Measurements from ENCODE around the gene TFAM.

TFAM gene

GRCh38 chr10:58350023-58350422, 35.2 kb upstream of the TFAM start:
- no peaks in the 10 kb centered on the region for H3K4me1 ChIP-seq (ENCODE audit: insufficient read depth, low read length)
- no peak overlapping the region for H3K27ac ChIP-seq (ENCODE audit: low read length)
- peaks cover 52% of the 10 kb centered on the region for H3K79me2 ChIP-seq (ENCODE audit: insufficient read depth, low read length)
- H3K9me3 ChIP-seq (ENCODE audit: insufficient read depth, low read length, severe bottlenecking), result no peaks in the 10 kb centered on the region
- peaks cover 18% of the 10 kb centered on the region; the same call in 1 of the 2 replicates for H4K20me1 ChIP-seq (ENCODE audit: insufficient read depth, low read length)
- ATAC-seq (ENCODE audit: insufficient read depth, low read depth) (no peak), DNase-seq (no peak)
- no peaks in the 10 kb centered on the region for H3K27me3 ChIP-seq (ENCODE audit: insufficient read depth, low read length, poor library complexity)
- TF ChIP-seq CTCF (IDR thresholded peaks at IDR 0.05; ENCODE audit: borderline replicate concordance, extremely low read depth, low read length, poor library complexity, severe bottlenecking) (no peak), EZH2 (IDR thresholded peaks at IDR 0.05; ENCODE audit: borderline replicate concordance, low read depth, low read length, severe bottlenecking) (no peak)
- no peak overlapping the region for H2AFZ ChIP-seq (ENCODE audit: low read depth, low read length)
- H3K36me3 ChIP-seq (ENCODE audit: insufficient read depth, low read length), result no peaks in the 10 kb centered on the region
- no peak overlapping the region for H3K4me2 ChIP-seq (ENCODE audit: insufficient read depth, low read length)
- no peak overlapping the region for H3K4me3 ChIP-seq (ENCODE audit: low read depth in 1 of 2, low read length in 2 of 2)
- no peak overlapping the region for H3K9ac ChIP-seq (ENCODE audit: low read depth, low read length)

GRCh38 chr10:58350619-58351323, 34.4 kb upstream of the TFAM start:
- Histone ChIP-seq H3K4me1 (ENCODE audit: insufficient read depth, low read length) (no peaks in the 10 kb centered on the region), H3K9me3 (ENCODE audit: insufficient read depth, low read length, severe bottlenecking) (no peaks in the 10 kb centered on the region), H3K4me3 (ENCODE audit: low read depth in 1 of 2, low read length in 2 of 2) (no peak overlapping the region), H3K27me3 (ENCODE audit: insufficient read depth, low read length, poor library complexity) (no peaks in the 10 kb centered on the region), H3K4me2 (ENCODE audit: insufficient read depth, low read length) (no peak overlapping the region), H3K9ac (ENCODE audit: low read depth, low read length) (no peak overlapping the region), H2AFZ (ENCODE audit: low read depth, low read length) (no peak overlapping the region), H3K79me2 (ENCODE audit: insufficient read depth, low read length) (peaks cover 47% of the 10 kb centered on the region), H3K27ac (ENCODE audit: low read length) (no peak overlapping the region), H4K20me1 (ENCODE audit: insufficient read depth, low read length) (peaks cover 15% of the 10 kb centered on the region; the same call in 1 of the 2 replicates), H3K36me3 (ENCODE audit: insufficient read depth, low read length) (no peaks in the 10 kb centered on the region)
- TF ChIP-seq CTCF (IDR thresholded peaks at IDR 0.05; ENCODE audit: borderline replicate concordance, extremely low read depth, low read length, poor library complexity, severe bottlenecking) (no peak), EZH2 (IDR thresholded peaks at IDR 0.05; ENCODE audit: borderline replicate concordance, low read depth, low read length, severe bottlenecking) (no peak)
- ATAC-seq (ENCODE audit: insufficient read depth, low read depth), result no peak; the same call in 2 of the 3 replicates
- DNase-seq, result no peak

- DNase-seq (no peak), ATAC-seq (ENCODE audit: insufficient read depth, low read depth) (no peak)
- Histone ChIP-seq H3K4me3 (ENCODE audit: low read depth in 1 of 2, low read length in 2 of 2) (no peak overlapping the region), H2AFZ (ENCODE audit: low read depth, low read length) (no peak overlapping the region), H3K4me2 (ENCODE audit: insufficient read depth, low read length) (no peak overlapping the region), H3K27ac (ENCODE audit: low read length) (no peak overlapping the region), H3K36me3 (ENCODE audit: insufficient read depth, low read length) (no peaks in the 10 kb centered on the region), H3K27me3 (ENCODE audit: insufficient read depth, low read length, poor library complexity) (no peaks in the 10 kb centered on the region), H4K20me1 (ENCODE audit: insufficient read depth, low read length) (peaks cover 15% of the 10 kb centered on the region; the same call in 1 of the 2 replicates), H3K9me3 (ENCODE audit: insufficient read depth, low read length, severe bottlenecking) (no peaks in the 10 kb centered on the region), H3K9ac (ENCODE audit: low read depth, low read length) (no peak overlapping the region), H3K79me2 (ENCODE audit: insufficient read depth, low read length) (peaks cover 44% of the 10 kb centered on the region), H3K4me1 (ENCODE audit: insufficient read depth, low read length) (no peaks in the 10 kb centered on the region)
- no peak for TF ChIP-seq CTCF (IDR thresholded peaks at IDR 0.05; ENCODE audit: borderline replicate concordance, extremely low read depth, low read length, poor library complexity, severe bottlenecking)
- TF ChIP-seq EZH2 (IDR thresholded peaks at IDR 0.05; ENCODE audit: borderline replicate concordance, low read depth, low read length, severe bottlenecking), result no peak
Observed at GRCh38 chr10:58351616-58352578, 33.3 kb upstream of the TFAM start.

Measured in DND-41 (cell line).